Type B pancreatic cell (in vitro differentiated cells): ENCODE results near the gene CCDC50. TPM values are rescaled to one million over a fixed set of nuclear protein-coding genes. Genes with fewer than 3 reads are reported as not detected.

Source experiments
- DNase-seq: peaks from one replicate; pipeline ENCODE4 v3.0.0; 2021; ENCODE audit warnings: mixed read lengths; ENCODE audit not compliant: unreplicated experiment; ENCODE audit errors: extremely low spot score
- H3K27ac Mint-ChIP-seq: 2 replicates; pipeline ENCODE4 v1.8.0; 2021; ENCODE audit warnings: mild to moderate bottlenecking, mixed read lengths
- H3K27me3 Mint-ChIP-seq: 2 replicates; pipeline ENCODE4 v1.8.0; 2021; ENCODE audit warnings: mixed read lengths
- H3K36me3 Mint-ChIP-seq: 2 replicates; pipeline ENCODE4 v1.8.0; 2021; ENCODE audit warnings: mixed read lengths
- H3K4me1 Mint-ChIP-seq: one replicate; pipeline ENCODE4 v1.8.0; 2021; ENCODE audit warnings: mixed read lengths; ENCODE audit not compliant: unreplicated experiment
- H3K4me3 Mint-ChIP-seq: 2 replicates; pipeline ENCODE4 v1.8.0; 2021; ENCODE audit warnings: mild to moderate bottlenecking, mixed read lengths
- H3K9me3 Mint-ChIP-seq: 2 replicates; pipeline ENCODE4 v1.8.0; 2021; ENCODE audit warnings: mixed read lengths
- CTCF ChIP-seq: fragments of 200-600 bp; sonication (generic); conservative IDR thresholded peaks from 2 replicates; pipeline ENCODE4 v1.5.0; 2021; ENCODE audit warnings: antibody characterized with exemption, mild to moderate bottlenecking
- long read RNA-seq: library from polyadenylated mRNA; unstranded; transcript quantifications from one replicate; pipeline ENCODE4 v2.0.0, GENCODE V29; 2020
- total RNA-seq: library from RNA; stranded (reverse); gene quantifications from 2 replicates; pipeline ENCODE4 v1.2.1, GENCODE V29; 2021; ENCODE audit warnings: low replicate concordance

The CCDC50 gene, protein sequence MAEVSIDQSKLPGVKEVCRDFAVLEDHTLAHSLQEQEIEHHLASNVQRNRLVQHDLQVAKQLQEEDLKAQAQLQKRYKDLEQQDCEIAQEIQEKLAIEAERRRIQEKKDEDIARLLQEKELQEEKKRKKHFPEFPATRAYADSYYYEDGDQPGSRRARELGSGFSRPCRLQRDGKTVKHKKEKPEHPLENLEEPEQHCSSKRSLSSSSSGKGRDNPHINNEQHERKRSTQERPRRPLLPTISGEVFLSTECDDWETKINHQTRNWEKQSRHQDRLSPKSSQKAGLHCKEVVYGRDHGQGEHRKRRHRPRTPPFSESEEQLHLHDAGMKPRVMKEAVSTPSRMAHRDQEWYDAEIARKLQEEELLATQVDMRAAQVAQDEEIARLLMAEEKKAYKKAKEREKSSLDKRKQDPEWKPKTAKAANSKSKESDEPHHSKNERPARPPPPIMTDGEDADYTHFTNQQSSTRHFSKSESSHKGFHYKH
- 47.4 and 76.2 TPM in 2 replicates for total RNA-seq
- long read RNA-seq, full-length matches to known transcripts, result 50 of 74 reads
- long read RNA-seq, partial matches to known transcripts, result 5 of 74 reads
- long read RNA-seq, other reads (novel, unspliced or antisense), result 19 of 74 reads

GRCh38 chr3:191328962-191329653 is at the start of gene CCDC50:
Gene CCDC50, plus strand, starts transcription at chr3:191329394. Its CDS starts 281 bp downstream, at chr3:191329675.
- peak; percentile 85 for DNase-seq
- Mint-ChIP-seq H3K27me3 (no peaks in the 10 kb centered on the region), H3K36me3 (no peaks in the 10 kb centered on the region), H3K9me3 (no peaks in the 10 kb centered on the region), H3K4me3 (peak within 1 kb of the TSS; percentile 95), H3K27ac (peak within 1 kb of the TSS; percentile 96), H3K4me1 (peaks cover 31% of the 10 kb centered on the region)
- peak; percentile 46 for TF ChIP-seq CTCF

DNA sequence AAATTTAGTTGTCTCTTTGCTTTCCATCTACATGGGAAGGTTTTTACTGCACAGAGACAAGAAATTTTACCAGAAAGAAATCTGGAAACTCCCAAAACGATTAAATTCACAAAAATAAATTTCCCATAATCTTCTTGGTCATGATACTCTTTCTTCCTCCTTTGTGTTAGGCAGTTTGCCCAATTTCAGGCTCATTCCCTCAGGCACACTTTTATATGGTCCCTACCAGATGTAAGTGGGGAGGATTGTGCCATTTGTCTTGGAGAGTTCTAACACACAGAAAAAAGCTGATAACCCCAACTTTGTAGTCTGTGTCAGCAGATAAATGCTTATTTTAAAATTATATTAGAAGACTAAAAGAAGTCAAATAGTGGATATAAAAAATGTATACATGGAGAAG is 49.1 kb upstream of the CCDC50 start:
- DNase-seq, result no peak
- H3K36me3 Mint-ChIP-seq, result no peaks in the 10 kb centered on the region
- H3K4me1 Mint-ChIP-seq, result no peaks in the 10 kb centered on the region
- TF ChIP-seq CTCF, result no peak
- no peaks in the 10 kb centered on the region for H3K27me3 Mint-ChIP-seq
- no peak overlapping the region for H3K4me3 Mint-ChIP-seq
- H3K9me3 Mint-ChIP-seq, result no peaks in the 10 kb centered on the region
- H3K27ac Mint-ChIP-seq, result no peak overlapping the region

GRCh38 chr3:191280882-191281281 is 48.3 kb upstream of the CCDC50 start:
- DNase-seq, result no peak
- Mint-ChIP-seq H3K36me3 (no peaks in the 10 kb centered on the region), H3K27ac (no peak overlapping the region), H3K4me1 (no peaks in the 10 kb centered on the region), H3K27me3 (no peaks in the 10 kb centered on the region), H3K4me3 (no peak overlapping the region), H3K9me3 (no peaks in the 10 kb centered on the region)
- no peak for TF ChIP-seq CTCF

DNA sequence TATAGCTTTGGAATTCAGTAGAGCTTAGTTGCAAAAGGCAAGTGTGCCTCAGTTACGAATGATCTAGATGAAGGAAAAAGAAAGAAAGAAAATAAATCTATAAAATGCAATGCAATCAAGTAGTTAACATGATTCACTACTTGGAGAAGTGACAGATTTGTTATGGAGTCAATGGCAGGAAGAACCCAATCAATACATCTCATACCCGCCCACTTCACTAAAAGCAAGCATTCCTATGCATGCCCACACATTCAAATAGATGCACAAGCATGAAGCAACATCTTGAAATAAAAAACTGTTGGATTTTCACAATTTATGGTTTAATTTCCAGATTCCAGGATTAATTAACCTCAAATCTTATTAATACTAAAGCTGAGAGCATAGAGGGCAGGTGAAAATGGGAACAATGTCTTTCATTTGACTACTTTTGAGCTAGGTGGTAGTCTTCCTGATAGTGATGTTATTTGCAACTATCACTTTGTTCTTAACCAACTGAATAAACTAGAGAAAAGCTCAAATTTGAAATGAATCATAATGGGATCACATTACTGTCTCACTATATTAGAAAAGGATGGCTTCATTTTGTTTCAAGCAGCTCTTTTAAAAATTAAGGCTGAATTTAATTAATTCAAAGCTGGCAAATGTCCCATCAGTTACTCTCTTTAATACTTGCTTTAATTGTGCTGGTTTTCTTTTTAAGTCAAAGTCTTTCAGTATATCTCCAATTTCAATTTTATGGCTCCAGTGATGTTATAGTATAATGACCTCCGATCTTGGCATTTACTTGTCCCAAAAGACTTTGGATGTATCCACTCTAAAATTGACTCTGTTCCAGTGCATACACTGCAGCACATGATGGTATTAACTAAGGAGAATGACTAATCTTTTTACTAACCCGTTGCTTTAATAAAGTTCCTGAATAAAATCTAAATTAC is 46.7 kb upstream of the CCDC50 start:
- no peaks in the 10 kb centered on the region for H3K9me3 Mint-ChIP-seq
- H3K27ac Mint-ChIP-seq, result no peak overlapping the region
- DNase-seq, result no peak
- no peak overlapping the region for H3K4me3 Mint-ChIP-seq
- H3K4me1 Mint-ChIP-seq, result no peaks in the 10 kb centered on the region
- no peaks in the 10 kb centered on the region for H3K27me3 Mint-ChIP-seq
- TF ChIP-seq CTCF, result no peak
- H3K36me3 Mint-ChIP-seq, result no peaks in the 10 kb centered on the region

- no peak for DNase-seq
- H3K27me3 Mint-ChIP-seq, result no peaks in the 10 kb centered on the region
- no peak overlapping the region for H3K27ac Mint-ChIP-seq
- no peaks in the 10 kb centered on the region for H3K4me1 Mint-ChIP-seq
- H3K4me3 Mint-ChIP-seq, result no peak overlapping the region
- no peak for TF ChIP-seq CTCF
- H3K36me3 Mint-ChIP-seq, result no peaks in the 10 kb centered on the region
- no peaks in the 10 kb centered on the region for H3K9me3 Mint-ChIP-seq
Observed at GRCh38 chr3:191283400-191283799, 45.8 kb upstream of the CCDC50 start.
